ENCODE data around the gene NEU4. TPM values are rescaled to one million over a fixed set of nuclear protein-coding genes. Genes with fewer than 3 reads are reported as not detected.
"Not testable (repeated sequence)": the region's sequence is repeated elsewhere in the genome, so short reads cannot be mapped to it uniquely, and the experiment has no call there.

The NEU4 gene
- total and polyA plus RNA-seq, 9 of the 15 experiments (the other 6 are each of a cell fraction or from before 2014, with no cell fraction given) = 0.01 to 0.40 TPM; not detected in 7

GRCh38 chr2:241804326-241805229 is 4.4 kb upstream of the NEU4 start (continued):
- TF ChIP-seq ARHGAP35 (IDR thresholded peaks at IDR 0.05; ENCODE audit: partially characterized antibody) (no peak), CREB3L1 (IDR thresholded peaks at IDR 0.05; ENCODE audit: borderline replicate concordance, low read depth) (no peak), POLR2G (IDR thresholded peaks at IDR 0.05; ENCODE audit: low read depth, low read length) (0 out of 2 replicates have a peak, but pooled peaks have one; percentile 8), ZNF699 (CRISPR knock-in tag; IDR thresholded peaks at IDR 0.05; ENCODE audit: insufficient replicate concordance) (no peak), ZNF583 (CRISPR knock-in tag; IDR thresholded peaks at IDR 0.05) (no peak), GABPA (tag; conservative IDR thresholded peaks at IDR 0.05; ENCODE audit: low read depth) (peak; percentile 58), CHD1 (IDR thresholded peaks at IDR 0.05; ENCODE audit: low read length) (no peak), JUND (IDR thresholded peaks at IDR 0.05; ENCODE audit: borderline replicate concordance, low read depth, low read length) (0 out of 2 replicates have a peak, but pooled peaks have one; percentile 25), JUND (tag; IDR thresholded peaks at IDR 0.05; ENCODE audit: borderline replicate concordance, low read depth, low read length) (no peak), ID3 (CRISPR knock-in tag; IDR thresholded peaks at IDR 0.05) (no peak), ID3 (tag; IDR thresholded peaks at IDR 0.05) (no peak)

GRCh38 chr2:241806217-241806616 is 2.8 kb upstream of the NEU4 start:
- intact Hi-C loops (cut with micrococcal nuclease); H3K79me2 ChIP-seq (ENCODE audit: control insufficient read depth, insufficient read depth, low read length); BruUV-seq (replicated peaks); H3K27me3 ChIP-seq (ENCODE audit: control insufficient read depth in 2 of 2, insufficient read depth in 2 of 2, low read length in 2 of 2); H3K9me3 ChIP-seq (replicated peaks; ENCODE audit: control insufficient read depth, insufficient read depth, low read depth, low read length); H4K20me1 ChIP-seq (replicated peaks; ENCODE audit: control insufficient read depth, insufficient read depth, low read length); POLR2A ChIA-PET; CTCF ChIA-PET (ENCODE audit: low intra/inter-chr PET ratio); H3K4me3 ChIP-seq; H3K36me3 ChIP-seq (ENCODE audit: control insufficient read depth, insufficient read depth, low read length); H3K27ac ChIP-seq (ENCODE audit: extremely low read depth, low read depth, low read length); H3K9ac ChIP-seq (ENCODE audit: insufficient read depth in 1 of 2, low read depth in 2 of 2, low read length in 2 of 2); H3K9me1 ChIP-seq (ENCODE audit: control insufficient read depth, insufficient read depth, low read length); in situ Hi-C loops (cut with MboI); FAIRE-seq; H3K4me2 ChIP-seq (ENCODE audit: insufficient read depth, low read length); ATAC-seq; H2AFZ ChIP-seq (ENCODE audit: low read depth, low read length): not testable (repeated sequence)
- no CpG with 5 or more reads among the region's 8 CpGs for WGBS (ENCODE audit: insufficient coverage, low coverage, missing lambda C conversion rate)
- H3K4me1 ChIP-seq (replicated peaks in 1 of 2; ENCODE audit: control insufficient read depth in 2 of 2, insufficient read depth in 2 of 2, low read length in 2 of 2) = peaks cover 20 to 59% of the 10 kb centered on the region in 2 experiments
- DNase-seq (ENCODE audit: extremely low read depth in 1 of 4, low spot score in 3 of 4) = peak in 1 of 4 experiments; percentile 84

All from K562 (cell line).